K562 (cell line): ENCODE data around the gene LASP1. TPM values are rescaled to one million over a fixed set of nuclear protein-coding genes. Genes with fewer than 3 reads are reported as not detected.
A peak's percentile ranks its signal among the peaks of the same experiment; 100 is the strongest.

Experiments used
- ATAC-seq: fragments of 200-7000 bp; cut with Tn5 transposase; 3 replicates; pipeline ENCODE4 v1.9.1; 2020; ENCODE audit warnings: moderate library complexity
- BruUV-seq: library from RNA; stranded (reverse); fragments of 400-500 nt; replicated peaks from 2 replicates; lab custom pipeline; 2021; lab: Mats Ljungman, UMichigan
- CTCF ChIA-PET: fragments of 300-600 bp; formaldehyde crosslinking; extraction: SDS; loops from one replicate; lab custom pipeline; 2021; ENCODE audit warnings: low intra/inter-chr PET ratio; lab: Yijun Ruan, JAX
- POLR2A ChIA-PET: fragments of 300-600, 350-650 bp; sonication (Branson Sonifier 250); formaldehyde crosslinking; extraction: SDS; loops from one replicate; lab custom pipeline; 2021; ENCODE audit warnings: antibody characterized with exemption, inconsistent platforms; lab: Yijun Ruan, JAX
- DNase-seq, 4 experiments: peaks; one replicate each; pipeline versions ENCODE4 v3.0.0 to v3.0.0-alpha.2; 2011 to 2018; ENCODE audit warnings: low spot score in 3 of 4, mixed read lengths in 3 of 4; ENCODE audit errors: extremely low read depth in 1 of 4
- FAIRE-seq: peaks from 2 replicates; lab custom pipeline; 2011; peaks lifted over from hg19 to GRCh38; lab: Jason Lieb, UNC
- H2AFZ ChIP-seq: 2 replicates; pipeline ENCODE4 v1.6.0; 2011; ENCODE audit warnings: low read depth, low read length, control low read depth, inconsistent platforms
- H3K27ac ChIP-seq: fragments of 200-600 bp; 3 replicates; pipeline ENCODE4 v1.8.0; 2011; ENCODE audit warnings: low read depth, mild to moderate bottlenecking, control low read depth, inconsistent platforms, low read length, moderate library complexity, mixed read lengths; ENCODE audit errors: extremely low read depth
- H3K27me3 ChIP-seq, 2 experiments: fragments of 300-600 bp in 1 of 2; 2 replicates in 1 of 2; 3 replicates in 1 of 2; pipeline versions ENCODE4 v1.6.0 to v1.8.0; 2011; ENCODE audit warnings: inconsistent platforms in 2 of 2, low read length in 2 of 2, mild to moderate bottlenecking in 1 of 2, mixed read lengths in 1 of 2, moderate library complexity in 1 of 2; ENCODE audit not compliant: control insufficient read depth in 2 of 2, insufficient read depth in 2 of 2
- H3K36me3 ChIP-seq: fragments of 300-600 bp; 3 replicates; pipeline ENCODE4 v1.8.0; 2011; ENCODE audit warnings: mild to moderate bottlenecking, low read length, inconsistent platforms; ENCODE audit not compliant: control insufficient read depth, insufficient read depth
- H3K4me1 ChIP-seq, 2 experiments: fragments of 200-600 bp in 1 of 2; replicated peaks in 1 of 2; 2 replicates in 1 of 2; 3 replicates in 1 of 2; pipeline versions ENCODE4 v1.5.1 to v1.8.0; 2011; ENCODE audit warnings: inconsistent platforms in 2 of 2, low read length in 2 of 2, mild to moderate bottlenecking in 1 of 2, mixed read lengths in 1 of 2, moderate library complexity in 1 of 2; ENCODE audit not compliant: control insufficient read depth in 2 of 2, insufficient read depth in 2 of 2
- H3K4me2 ChIP-seq: 2 replicates; pipeline ENCODE4 v1.6.1; 2011; ENCODE audit warnings: low read length, control low read depth, inconsistent platforms, mixed read lengths; ENCODE audit not compliant: insufficient read depth
- H3K4me3 ChIP-seq: fragments of 200-600 bp; sonication (generic), shearing (Covaris generic); 2 replicates; pipeline ENCODE4 v1.5.1; 2016; ENCODE audit warnings: control low read depth, inconsistent platforms
- H3K79me2 ChIP-seq: fragments of 200-600 bp; 3 replicates; pipeline ENCODE4 v1.8.0; 2011; ENCODE audit warnings: low read length, inconsistent platforms; ENCODE audit not compliant: control insufficient read depth, insufficient read depth
- H3K9ac ChIP-seq, 2 experiments: 2 replicates each; pipeline versions ENCODE4 v1.6.0 to v1.6.1; 2011; ENCODE audit warnings: low read depth in 2 of 2, low read length in 2 of 2, control low read depth in 1 of 2, inconsistent platforms in 1 of 2, mild to moderate bottlenecking in 1 of 2, mixed read lengths in 1 of 2; ENCODE audit not compliant: insufficient read depth in 1 of 2
- H3K9me1 ChIP-seq: one replicate; pipeline ENCODE4 v1.6.0; 2011; ENCODE audit warnings: inconsistent platforms, mild to moderate bottlenecking, low read length, moderate library complexity; ENCODE audit not compliant: control insufficient read depth, insufficient read depth
- H3K9me3 ChIP-seq: replicated peaks from 2 replicates; pipeline ENCODE4 v1.5.1; 2011; ENCODE audit warnings: low read depth, low read length, inconsistent platforms; ENCODE audit not compliant: control insufficient read depth, insufficient read depth
- H4K20me1 ChIP-seq: replicated peaks from 2 replicates; pipeline ENCODE4 v1.6.1; 2011; ENCODE audit warnings: low read length, inconsistent platforms, mixed read lengths; ENCODE audit not compliant: control insufficient read depth, insufficient read depth
- ARID2 ChIP-seq: fragments of 450-650 bp; IDR thresholded peaks from 2 replicates; pipeline ENCODE4 v1.6.1; 2017; ENCODE audit warnings: antibody characterized with exemption, mild to moderate bottlenecking
- ELF2 ChIP-seq: fragments of 250-450 bp; sonication (Bioruptor Pico); IDR thresholded peaks from 2 replicates; pipeline ENCODE4 v1.5.0; 2021; ENCODE audit warnings: mild to moderate bottlenecking
- EZH2 ChIP-seq: IDR thresholded peaks from 2 replicates; pipeline ENCODE4 v1.6.1; 2012; ENCODE audit warnings: low read depth, mild to moderate bottlenecking, inconsistent platforms, low read length, borderline replicate concordance
- HDAC2 ChIP-seq: fragments of 450-650 bp; IDR thresholded peaks from 2 replicates; pipeline ENCODE4 v1.6.1; 2016; ENCODE audit warnings: mild to moderate bottlenecking
- HNRNPL ChIP-seq: fragments of 200-400 bp; formaldehyde crosslinking; IDR thresholded peaks from 2 replicates; pipeline ENCODE4 v1.6.1; 2017; ENCODE audit warnings: low read depth, mild to moderate bottlenecking, low read length
- HNRNPUL1 ChIP-seq: fragments of 200-400 bp; formaldehyde crosslinking; IDR thresholded peaks from 2 replicates; pipeline ENCODE4 v1.6.1; 2017; ENCODE audit warnings: low read length
- KDM2B ChIP-seq: fragments of 250-450 bp; sonication (Bioruptor Pico); IDR thresholded peaks from 2 replicates; pipeline ENCODE4 v1.8.0; 2021; ENCODE audit warnings: mild to moderate bottlenecking, moderate library complexity
- MED1 ChIP-seq: sonication (generic); formaldehyde crosslinking; IDR thresholded peaks from 2 replicates; pipeline ENCODE4 v1.8.1; 2023; ENCODE audit warnings: missing genetic modification reagents, borderline replicate concordance
- PHB ChIP-seq: fragments of 250-450 bp; sonication (Bioruptor Pico); IDR thresholded peaks from 2 replicates; pipeline ENCODE4 v1.5.0; 2021
- POLR2B ChIP-seq: fragments of 450-650 bp; IDR thresholded peaks from 2 replicates; pipeline ENCODE4 v1.6.1; 2018; ENCODE audit warnings: low read depth; ENCODE audit not compliant: partially characterized antibody
- THAP12 ChIP-seq: fragments of 250-450 bp; sonication (Bioruptor Pico); IDR thresholded peaks from 2 replicates; pipeline ENCODE4 v1.9.0; 2021; ENCODE audit warnings: mild to moderate bottlenecking, inconsistent platforms
- THAP7 ChIP-seq: fragments of 250-450 bp; sonication (Bioruptor Pico); IDR thresholded peaks from 2 replicates; pipeline ENCODE4 v1.5.0; 2021
- ZFP36 ChIP-seq: fragments of 150-350 bp; IDR thresholded peaks from 2 replicates; pipeline ENCODE4 v1.6.1; 2018; ENCODE audit warnings: low read length, low read depth; ENCODE audit not compliant: partially characterized antibody
- ZNF121 ChIP-seq: sonication (generic); formaldehyde crosslinking; conservative IDR thresholded peaks from 2 replicates; pipeline ENCODE4 v1.8.0; 2022; ENCODE audit warnings: missing genetic modification reagents
- ZNF133 ChIP-seq: fragments of 250-450 bp; sonication (Bioruptor Pico); IDR thresholded peaks from 2 replicates; pipeline ENCODE4 v1.4.0; 2020; ENCODE audit warnings: mild to moderate bottlenecking
- ZNF134 ChIP-seq: fragments of 250-450 bp; sonication (Bioruptor Pico); conservative IDR thresholded peaks from 2 replicates; pipeline ENCODE4 v1.4.0; 2020
- ZNF384 ChIP-seq: IDR thresholded peaks from 2 replicates; pipeline ENCODE4 v1.6.1; 2012; ENCODE audit warnings: low read depth, low read length, improper control_type of control experiment
- ZNF561 ChIP-seq: fragments of 450-650 bp; formaldehyde crosslinking; conservative IDR thresholded peaks from 2 replicates; pipeline ENCODE4 v1.4.0; 2020; ENCODE audit warnings: mild to moderate bottlenecking, moderate library complexity
- ZZZ3 ChIP-seq: fragments of 450-650 bp; IDR thresholded peaks from 2 replicates; pipeline ENCODE4 v1.6.1; 2016; ENCODE audit warnings: antibody characterized with exemption, mild to moderate bottlenecking, moderate library complexity
- WGBS: fragments of 100-300 bp; shearing (Covaris generic); methylation state at CpG from one replicate; pipeline ENCODE4 v1.1.6; 2016; ENCODE audit warnings: low coverage, mixed read lengths; ENCODE audit not compliant: insufficient coverage; ENCODE audit errors: missing lambda C conversion rate; 5-methylcytosine and 5-hydroxymethylcytosine counted together
- in situ Hi-C: fragments of 300-500 bp; cut with MboI; formaldehyde crosslinking; loops from 4 replicates; pipeline ENCODE4 v1.15.0; 2018; ENCODE audit warnings: inconsistent platforms, mixed read lengths
- intact Hi-C: fragments of 100-400 bp; cut with micrococcal nuclease; formaldehyde crosslinking; loops from 2 replicates; pipeline ENCODE4 v1.14.2; 2022
- polyA plus RNA-seq, 8 experiments: library from polyadenylated mRNA; depleted of rRNA in 4 of 8; stranded (reverse) in 5 of 8; unstranded in 3 of 8; fragments of >200 nt; fragmentation: Nextera tagmentation in 2 of 8; fragmentation: Illumina TruSeq in 1 of 8; extraction: Ambion mirVana in 2 of 8; extraction: Trizol in 1 of 8; gene quantifications; 2 replicates each; pipeline versions ENCODE4 v1.2.1 to v1.2.3, GENCODE V29; 2011 to 2014; ENCODE audit warnings: inconsistent platforms in 1 of 8, missing spikeins in 1 of 8
- total RNA-seq, 7 experiments: library from RNA; depleted of rRNA in 6 of 7; stranded (reverse); fragments of >200 nt in 6 of 7; fragmentation: Illumina TruSeq in 2 of 7; extraction: Trizol in 2 of 7; gene quantifications; 2 replicates each; pipeline versions ENCODE4 v1.2.1 to v1.2.3, GENCODE V29; 2011 to 2021; ENCODE audit warnings: low replicate concordance in 1 of 7

Gene LASP1
- total and polyA plus RNA-seq, 9 of the 15 experiments (the other 6 are each of a cell fraction or from before 2014, with no cell fraction given): 23.0 to 125 (median 55.3) TPM

GRCh38 chr17:38885044-38885727 lies 15.3 kb downstream of the LASP1 start:
- peaks cover 38% of the 10 kb centered on the region for H4K20me1 ChIP-seq
- peak overlapping the region in 1 of 2 experiments; percentile 19; a peak in 1 of 4 replicates for H3K9ac ChIP-seq
- no peak overlapping the region for H3K4me3 ChIP-seq
- H3K79me2 ChIP-seq: peaks cover 58% of the 10 kb centered on the region
- ChIA-PET POLR2A (interaction anchor here (0.6 to 1.6 kb wide), 10 partner anchors 9 to 1012 kb away, joined by 3 to 10 read pairs (median 3); no protein-coding TSS in a partner anchor), CTCF (no interaction called here)
- no peak overlapping the region for H2AFZ ChIP-seq
- BruUV-seq: no TSS peak
- no peaks in the 10 kb centered on the region for H3K9me3 ChIP-seq
- in situ Hi-C loops (no loop called here), intact Hi-C loops (no loop called here)
- H3K4me2 ChIP-seq: no peak overlapping the region
- no peak for TF ChIP-seq HNRNPL
- no peak for TF ChIP-seq POLR2B
- TF ChIP-seq ZFP36: no peak
- no peak for TF ChIP-seq ELF2 (CRISPR knock-in tag)
- TF ChIP-seq KDM2B (CRISPR knock-in tag): no peak
- TF ChIP-seq ZNF133: no peak
- no peak for TF ChIP-seq EZH2
- no peak for TF ChIP-seq ARID2
- no peak for TF ChIP-seq THAP7 (CRISPR knock-in tag)
- no peak for TF ChIP-seq ZZZ3
- TF ChIP-seq THAP12 (CRISPR knock-in tag): no peak
- no peak for TF ChIP-seq ZNF561 (CRISPR knock-in tag)
- no peak for TF ChIP-seq PHB (CRISPR knock-in tag)
- no peak for TF ChIP-seq MED1 (CRISPR knock-in tag)
- no peak for TF ChIP-seq ZNF384
- no peak for TF ChIP-seq ZNF121 (CRISPR knock-in tag)
- TF ChIP-seq HNRNPUL1: no peak
- TF ChIP-seq HDAC2: no peak
- no peak for TF ChIP-seq ZNF134 (CRISPR knock-in tag)
- no peaks in the 10 kb centered on the region for H3K27me3 ChIP-seq
- no peak overlapping the region for H3K27ac ChIP-seq
- H3K9me1 ChIP-seq: peaks cover 6% of the 10 kb centered on the region
- H3K36me3 ChIP-seq: peaks cover 85% of the 10 kb centered on the region; the same call in 2 of the 3 replicates
- FAIRE-seq (no peak), DNase-seq (no peak), ATAC-seq (no peak)
- H3K4me1 ChIP-seq: peaks cover 9 to 14% of the 10 kb centered on the region in 2 experiments; a peak in 4 of 5 replicates
- 86% methylated on average over 9 of the region's 9 CpGs for WGBS
